Parathyroid adenoma (tissue), 2 donors: Measurements from ENCODE around the gene ARF3.
A peak's percentile ranks its signal among the peaks of the same experiment; 100 is the strongest.
"Not testable (repeated sequence)": the region's sequence is repeated elsewhere in the genome, so short reads cannot be mapped to it uniquely, and the experiment has no call there.

ENCODE experiments used
- H2AFZ ChIP-seq: fragments of 300-600 bp; sonication (generic); one replicate; pipeline ENCODE4 v1.7.0; 2017; ENCODE audit warnings: antibody characterized with exemption, mild to moderate bottlenecking
- H3K27ac ChIP-seq: fragments of 300-600 bp; sonication (generic); one replicate; pipeline ENCODE4 v1.7.0; 2017
- H3K27me3 ChIP-seq: fragments of 300-600 bp; sonication (generic); one replicate; pipeline ENCODE4 v1.7.0; 2017; ENCODE audit warnings: low read length; ENCODE audit not compliant: control insufficient read depth, insufficient read depth
- H3K36me3 ChIP-seq: fragments of 300-600 bp; sonication (generic); one replicate; pipeline ENCODE4 v1.7.0; 2017; ENCODE audit warnings: low read length; ENCODE audit not compliant: control insufficient read depth, insufficient read depth
- H3K4me1 ChIP-seq: fragments of 300-600 bp; sonication (generic); one replicate; pipeline ENCODE4 v1.7.0; 2017; ENCODE audit warnings: control low read depth
- H3K4me2 ChIP-seq: fragments of 300-600 bp; sonication (generic); one replicate; pipeline ENCODE4 v1.7.0; 2017; ENCODE audit warnings: low read length
- H3K4me3 ChIP-seq: fragments of 300-600 bp; sonication (generic); one replicate; pipeline ENCODE4 v1.7.0; 2017; ENCODE audit warnings: low read depth, low read length
- H3K79me2 ChIP-seq: fragments of 300-600 bp; sonication (generic); one replicate; pipeline ENCODE4 v1.7.0; 2017; ENCODE audit warnings: control low read depth
- H3K9ac ChIP-seq: fragments of 300-600 bp; sonication (generic); one replicate; pipeline ENCODE4 v1.7.0; 2017; ENCODE audit warnings: mild to moderate bottlenecking
- H3K9me3 ChIP-seq: fragments of 300-600 bp; sonication (generic); one replicate; pipeline ENCODE4 v1.7.0; 2017; ENCODE audit warnings: low read length; ENCODE audit not compliant: control insufficient read depth
- TF ChIP-seq, protein P1 (sequence below): fragments of 300-600 bp; sonication (generic); IDR thresholded peaks from one replicate; pipeline ENCODE4 v1.7.0; 2017; ENCODE audit warnings: antibody characterized with exemption, mild to moderate bottlenecking
- donor health status: primary hyperparathyroidism.

Gene ARF3

DNA sequence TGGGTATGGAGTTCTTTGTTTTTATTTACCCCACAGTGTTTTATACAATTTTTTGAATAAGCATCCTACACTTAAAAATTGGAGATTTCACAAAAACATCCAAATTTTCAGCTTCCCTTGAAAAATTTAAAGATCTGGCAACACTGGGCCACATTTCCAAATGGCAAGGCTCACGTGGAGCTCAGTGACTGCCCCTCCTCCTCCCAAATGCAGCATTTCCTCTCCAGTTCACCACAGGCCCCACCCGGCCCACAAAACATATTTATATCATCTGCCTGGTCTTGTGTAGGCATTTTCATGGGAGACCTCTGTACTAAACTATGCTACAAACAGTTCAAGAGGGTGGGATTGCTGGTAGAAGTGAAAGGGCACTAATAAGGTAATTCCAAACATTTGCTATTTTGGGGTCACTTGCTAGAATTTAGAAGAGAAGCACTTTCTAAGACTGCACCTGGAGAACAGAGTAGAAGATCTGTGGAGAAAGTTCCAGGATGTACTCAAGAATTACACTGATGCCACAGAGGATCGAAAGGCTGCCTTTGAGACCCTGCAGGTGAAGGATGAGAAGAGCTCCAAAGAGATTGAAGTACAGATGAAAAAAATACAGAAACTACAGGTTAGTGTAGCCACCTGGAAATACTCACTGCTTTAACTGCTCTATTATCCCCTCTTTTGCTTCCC, 39.3 kb downstream of the ARF3 start:
- TF ChIP-seq, protein P1, sequence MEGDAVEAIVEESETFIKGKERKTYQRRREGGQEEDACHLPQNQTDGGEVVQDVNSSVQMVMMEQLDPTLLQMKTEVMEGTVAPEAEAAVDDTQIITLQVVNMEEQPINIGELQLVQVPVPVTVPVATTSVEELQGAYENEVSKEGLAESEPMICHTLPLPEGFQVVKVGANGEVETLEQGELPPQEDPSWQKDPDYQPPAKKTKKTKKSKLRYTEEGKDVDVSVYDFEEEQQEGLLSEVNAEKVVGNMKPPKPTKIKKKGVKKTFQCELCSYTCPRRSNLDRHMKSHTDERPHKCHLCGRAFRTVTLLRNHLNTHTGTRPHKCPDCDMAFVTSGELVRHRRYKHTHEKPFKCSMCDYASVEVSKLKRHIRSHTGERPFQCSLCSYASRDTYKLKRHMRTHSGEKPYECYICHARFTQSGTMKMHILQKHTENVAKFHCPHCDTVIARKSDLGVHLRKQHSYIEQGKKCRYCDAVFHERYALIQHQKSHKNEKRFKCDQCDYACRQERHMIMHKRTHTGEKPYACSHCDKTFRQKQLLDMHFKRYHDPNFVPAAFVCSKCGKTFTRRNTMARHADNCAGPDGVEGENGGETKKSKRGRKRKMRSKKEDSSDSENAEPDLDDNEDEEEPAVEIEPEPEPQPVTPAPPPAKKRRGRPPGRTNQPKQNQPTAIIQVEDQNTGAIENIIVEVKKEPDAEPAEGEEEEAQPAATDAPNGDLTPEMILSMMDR, result no peak
- Histone ChIP-seq H3K27me3 (no peaks in the 10 kb centered on the region), H3K9ac (no peak overlapping the region), H3K27ac (no peak overlapping the region), H3K79me2 (no peaks in the 10 kb centered on the region), H3K4me3 (no peak overlapping the region), H3K36me3 (no peaks in the 10 kb centered on the region), H3K4me1 (no peaks in the 10 kb centered on the region), H3K4me2 (no peak overlapping the region), H3K9me3 (no peaks in the 10 kb centered on the region), H2AFZ (no peak overlapping the region)

DNA sequence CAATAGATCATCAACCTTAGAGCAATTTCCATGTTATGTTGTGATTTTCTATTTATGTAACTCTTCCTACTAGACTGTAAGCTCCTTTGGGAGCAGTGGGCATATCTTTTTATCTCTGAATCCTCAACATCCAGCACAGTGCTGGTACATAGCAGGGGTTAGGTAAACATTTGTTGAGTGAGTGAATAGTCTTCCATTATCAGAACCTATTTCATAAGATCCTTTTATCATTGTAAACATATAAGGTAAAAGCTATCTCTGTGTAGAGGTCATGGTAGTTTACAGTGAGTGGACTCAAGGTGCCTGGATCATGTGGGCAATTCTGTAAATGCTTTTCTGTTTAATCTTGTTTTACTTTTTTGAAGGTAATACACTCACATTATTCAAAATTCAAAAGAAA, 47.1 kb downstream of the ARF3 start:
- no peak overlapping the region for H3K4me3 ChIP-seq
- H3K79me2 ChIP-seq, result no peaks in the 10 kb centered on the region
- H3K4me1 ChIP-seq, result no peaks in the 10 kb centered on the region
- no peaks in the 10 kb centered on the region for H3K27me3 ChIP-seq
- H3K9me3 ChIP-seq, result no peaks in the 10 kb centered on the region
- no peak overlapping the region for H3K9ac ChIP-seq
- no peaks in the 10 kb centered on the region for H3K36me3 ChIP-seq
- TF ChIP-seq, protein P1, result no peak
- H2AFZ ChIP-seq, result no peak overlapping the region
- no peak overlapping the region for H3K27ac ChIP-seq
- no peak overlapping the region for H3K4me2 ChIP-seq

DNA sequence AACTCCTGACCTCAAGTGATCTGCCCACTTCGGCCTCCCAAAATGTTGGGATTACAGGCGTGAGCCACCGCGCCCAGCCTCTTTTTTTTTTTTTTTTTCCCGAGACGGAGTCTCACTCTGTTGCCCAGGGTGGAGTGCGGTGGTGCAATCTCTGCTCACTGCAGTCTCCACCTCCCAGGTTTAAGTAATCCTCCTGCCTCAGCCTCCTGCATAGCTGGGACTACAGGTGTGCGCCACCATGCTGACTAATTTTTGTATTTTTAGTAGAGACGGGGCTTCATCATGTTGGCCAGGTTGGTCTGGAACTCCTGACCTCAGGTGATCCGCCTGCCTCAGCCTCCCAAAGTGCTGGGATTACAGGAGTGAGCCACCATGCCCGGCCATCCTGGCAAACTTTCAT, 47.6 kb downstream of the ARF3 start:
- H3K4me2 ChIP-seq, H3K27me3 ChIP-seq, H3K36me3 ChIP-seq, H2AFZ ChIP-seq, H3K4me3 ChIP-seq, H3K4me1 ChIP-seq, H3K27ac ChIP-seq, H3K9ac ChIP-seq, H3K79me2 ChIP-seq, H3K9me3 ChIP-seq: not testable (repeated sequence)

DNA sequence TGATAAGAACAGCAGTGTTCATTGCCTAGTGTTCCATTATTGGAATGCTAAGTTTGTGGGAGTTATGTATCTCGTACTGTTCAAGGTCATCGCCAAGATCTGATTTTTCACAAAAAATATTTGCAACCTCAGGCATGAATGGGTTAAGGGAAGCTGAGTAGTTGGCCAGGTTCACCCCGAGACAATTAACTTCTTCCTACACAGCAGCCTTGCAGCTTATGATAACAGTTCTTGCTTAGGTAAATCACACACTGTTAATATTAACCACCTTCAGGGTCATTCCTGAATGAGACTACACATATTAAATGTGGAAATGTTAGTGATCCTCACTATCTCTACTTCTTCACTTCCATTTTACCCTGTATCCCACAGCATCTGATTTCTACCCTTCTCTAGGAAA, 50.0 kb downstream of the ARF3 start:
- Histone ChIP-seq H3K4me2 (no peak overlapping the region), H3K9me3 (no peaks in the 10 kb centered on the region), H3K4me3 (no peak overlapping the region), H3K27ac (no peak overlapping the region), H3K4me1 (no peaks in the 10 kb centered on the region), H3K27me3 (no peaks in the 10 kb centered on the region), H2AFZ (no peak overlapping the region), H3K36me3 (no peaks in the 10 kb centered on the region), H3K79me2 (no peaks in the 10 kb centered on the region), H3K9ac (no peak overlapping the region)
- TF ChIP-seq, protein P1, result no peak

DNA sequence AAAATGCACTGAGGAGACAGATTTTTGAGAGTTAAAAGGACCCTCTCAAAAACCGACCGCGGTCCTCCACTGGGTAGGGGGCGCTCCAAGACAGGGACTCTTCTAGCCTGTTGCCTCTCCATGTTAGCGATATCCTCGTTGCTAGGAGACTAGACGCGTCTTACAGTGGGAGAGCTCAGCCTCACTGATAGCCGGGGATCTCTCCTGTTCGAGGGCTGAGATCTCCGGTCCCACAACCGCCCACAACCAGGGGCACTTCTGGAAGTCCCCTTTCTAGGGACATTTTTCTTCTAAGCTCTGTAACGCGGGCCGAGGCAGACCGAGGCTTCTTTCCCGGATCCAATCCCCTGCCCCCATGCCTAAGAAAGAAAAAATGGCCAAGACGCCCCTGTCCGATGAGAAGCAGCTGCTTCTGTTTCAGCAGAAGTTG, 53.3 kb downstream of the ARF3 start:
- H3K36me3 ChIP-seq, result no peaks in the 10 kb centered on the region
- H3K27ac ChIP-seq, result no peak overlapping the region
- peak overlapping the region; percentile 77 for H3K4me3 ChIP-seq
- H2AFZ ChIP-seq, result peak overlapping the region; percentile 92
- H3K4me1 ChIP-seq, result no peaks in the 10 kb centered on the region
- no peaks in the 10 kb centered on the region for H3K79me2 ChIP-seq
- no peaks in the 10 kb centered on the region for H3K27me3 ChIP-seq
- no peaks in the 10 kb centered on the region for H3K9me3 ChIP-seq
- TF ChIP-seq, protein P1, result peak; percentile 59
- peak overlapping the region; percentile 97 for H3K4me2 ChIP-seq
- no peak overlapping the region for H3K9ac ChIP-seq
